Thyroid gland (tissue), 4 donors: ENCODE data around the gene KIF1C. TPM values are rescaled to one million over a fixed set of nuclear protein-coding genes. Genes with fewer than 3 reads are reported as not detected.

Experiments used
- DNase-seq, 2 donors: peaks; one replicate each; pipeline ENCODE4 v3.0.0-alpha.2; 2019
- H3K27ac ChIP-seq, 3 donors: fragments of 200-600 bp; sonication (generic); 1 replicate in 2 of 3; 2 replicates in 1 of 3; pipeline ENCODE4 v1.5.1; 2016 to 2019; ENCODE audit warnings: mild to moderate bottlenecking in 1 of 3, moderate library complexity in 1 of 3
- H3K27me3 ChIP-seq: fragments of 200-600 bp; sonication (generic); one replicate; pipeline ENCODE4 v1.5.1; 2019
- H3K36me3 ChIP-seq, 2 donors: fragments of 200-600 bp; sonication (generic); one replicate each; pipeline ENCODE4 v1.5.1; 2016 to 2019
- H3K4me1 ChIP-seq, 2 donors: fragments of 200-600 bp; sonication (generic); one replicate each; pipeline ENCODE4 v1.5.1; 2017 to 2019
- H3K4me3 ChIP-seq, 3 donors: fragments of 200-600 bp; sonication (generic); replicated peaks in 1 of 3; 1 replicate in 2 of 3; 2 replicates in 1 of 3; pipeline ENCODE4 v1.5.1; 2016; ENCODE audit warnings: mild to moderate bottlenecking in 1 of 3
- H3K9me3 ChIP-seq: fragments of 200-600 bp; sonication (generic); one replicate; pipeline ENCODE4 v1.5.1; 2017
- CTCF ChIP-seq, 6 experiments: fragments of 200-600 bp in 3 of 6; fragments of 450-650 bp in 3 of 6; sonication (generic) in 3 of 6; IDR thresholded peaks; one replicate each; pipeline ENCODE4 v1.5.1; 2016 to 2019; ENCODE audit warnings: antibody characterized with exemption in 6 of 6, mild to moderate bottlenecking in 2 of 6, inconsistent platforms in 1 of 6, moderate library complexity in 1 of 6
- POLR2A ChIP-seq, 2 donors: fragments of 450-650 bp; IDR thresholded peaks; one replicate each; pipeline ENCODE4 v1.6.1; 2017; ENCODE audit warnings: antibody characterized with exemption in 2 of 2, mild to moderate bottlenecking in 2 of 2, moderate library complexity in 1 of 2
- WGBS, 2 donors: methylation state at CpG; one replicate each; pipeline ENCODE4 v1.1.5; 2017; 5-methylcytosine and 5-hydroxymethylcytosine counted together
- intact Hi-C: fragments of 100-400 bp; cut with DNase I; formaldehyde crosslinking; loops from one replicate; pipeline ENCODE4 v1.15.1; 2023
- total RNA-seq, 4 donors: library from RNA; depleted of rRNA; stranded (reverse); fragments of >200 nt; gene quantifications; one replicate each; pipeline ENCODE4 v1.2.3, GENCODE V29; 2016

The KIF1C gene
- total RNA-seq, 4 donors from 2014 or later: 67.3 to 134 (median 86.9) TPM

- Histone ChIP-seq H3K4me1 (peaks cover 20 to 26% of the 10 kb centered on the region in 2 donors), H3K9me3 (no peaks in the 10 kb centered on the region), H3K36me3 (peaks cover 18 to 20% of the 10 kb centered on the region in 2 donors), H3K4me3 (peak overlapping the region in 1 of 3 donors; percentile 43), H3K27me3 (no peaks in the 10 kb centered on the region), H3K27ac (peak overlapping the region in 2 of 3 donors; percentile 90 to 93)
- no peak for TF ChIP-seq POLR2A (IDR thresholded peaks at IDR 0.05)
- TF ChIP-seq CTCF (IDR thresholded peaks at IDR 0.05): no peak
- DNase-seq: no peak
- intact Hi-C loops: no loop called here
- 64 to 67% methylated on average over 15 of the region's 15 CpGs for WGBS, 2 donors
Observed at GRCh38 chr17:4969047-4969550, 28.7 kb upstream of the KIF1C start.

- peaks cover 20 to 26% of the 10 kb centered on the region in 2 donors for H3K4me1 ChIP-seq
- H3K9me3 ChIP-seq: no peaks in the 10 kb centered on the region
- intact Hi-C loops: no loop called here
- H3K27me3 ChIP-seq: no peaks in the 10 kb centered on the region
- no peak overlapping the region for H3K4me3 ChIP-seq
- peak overlapping the region in 2 of 3 donors; percentile 15 to 93 for H3K27ac ChIP-seq
- DNase-seq: no peak
- TF ChIP-seq POLR2A (IDR thresholded peaks at IDR 0.05) (no peak), CTCF (IDR thresholded peaks at IDR 0.05) (no peak)
- peaks cover 20 to 22% of the 10 kb centered on the region in 2 donors for H3K36me3 ChIP-seq
- WGBS, 2 donors: 88 to 89% methylated on average over 16 of the region's 16 CpGs
Observed at GRCh38 chr17:4969551-4970173, 28.1 kb upstream of the KIF1C start.

GRCh38 chr17:4970273-4970672 is 27.5 kb upstream of the KIF1C start:
- intact Hi-C loops: no loop called here
- TF ChIP-seq POLR2A (IDR thresholded peaks at IDR 0.05) (no peak), CTCF (IDR thresholded peaks at IDR 0.05) (no peak)
- H3K27me3 ChIP-seq: no peaks in the 10 kb centered on the region
- no peak overlapping the region for H3K4me3 ChIP-seq
- H3K36me3 ChIP-seq: peaks cover 20 to 22% of the 10 kb centered on the region in 2 donors
- peaks cover 20 to 25% of the 10 kb centered on the region in 2 donors for H3K4me1 ChIP-seq
- H3K9me3 ChIP-seq: no peaks in the 10 kb centered on the region
- 91 to 95% methylated on average over 8 of the region's 8 CpGs for WGBS, 2 donors
- H3K27ac ChIP-seq: no peak overlapping the region
- no peak for DNase-seq

GRCh38 chr17:4971826-4972225 is 25.9 kb upstream of the KIF1C start:
- no peak overlapping the region for H3K4me3 ChIP-seq
- peaks cover 22 to 29% of the 10 kb centered on the region in 2 donors for H3K36me3 ChIP-seq
- TF ChIP-seq POLR2A (IDR thresholded peaks at IDR 0.05) (no peak), CTCF (IDR thresholded peaks at IDR 0.05) (no peak)
- H3K4me1 ChIP-seq: peaks cover 11 to 14% of the 10 kb centered on the region in 2 donors
- no peaks in the 10 kb centered on the region for H3K9me3 ChIP-seq
- H3K27me3 ChIP-seq: no peaks in the 10 kb centered on the region
- intact Hi-C loops: no loop called here
- 87 to 89% methylated on average over 6 of the region's 6 CpGs for WGBS, 2 donors
- no peak for DNase-seq
- H3K27ac ChIP-seq: no peak overlapping the region

- no peaks in the 10 kb centered on the region for H3K27me3 ChIP-seq
- H3K4me3 ChIP-seq: no peak overlapping the region
- H3K9me3 ChIP-seq: no peaks in the 10 kb centered on the region
- peaks cover 11 to 14% of the 10 kb centered on the region in 2 donors for H3K4me1 ChIP-seq
- DNase-seq: no peak
- 94 to 97% methylated on average over 12 of the region's 12 CpGs for WGBS, 2 donors
- H3K36me3 ChIP-seq: peaks cover 22 to 34% of the 10 kb centered on the region in 2 donors
- intact Hi-C loops: no loop called here
- TF ChIP-seq CTCF (IDR thresholded peaks at IDR 0.05) (no peak), POLR2A (IDR thresholded peaks at IDR 0.05) (no peak)
- no peak overlapping the region for H3K27ac ChIP-seq
Observed at GRCh38 chr17:4972322-4972721, 25.4 kb upstream of the KIF1C start.
